ENCODE data around the gene AGBL1. TPM values are rescaled to one million over a fixed set of nuclear protein-coding genes. Genes with fewer than 3 reads are reported as not detected.

AGBL1 gene
- total RNA-seq, 6 experiments from 2014 or later, result not detected

GRCh38 chr15:86663979-86664378 is 584.3 kb downstream of the AGBL1 start:
- intact Hi-C loops (cut with DNase I), result no loop called here
- Histone ChIP-seq H3K27ac (no peak overlapping the region), H3K9me3 (no peaks in the 10 kb centered on the region), H3K4me1 (no peaks in the 10 kb centered on the region), H3K4me3 (no peak overlapping the region), H3K36me3 (no peaks in the 10 kb centered on the region), H3K27me3 (no peaks in the 10 kb centered on the region)
- TF ChIP-seq POLR2A (IDR thresholded peaks at IDR 0.05) (no peak), CTCF (IDR thresholded peaks at IDR 0.05) (no peak)
- 11% methylated on average over 2 of the region's 2 CpGs for WGBS (ENCODE audit: insufficient coverage, low coverage, low lambda C conversion rate, missing lambda C conversion rate)
- no peak for DNase-seq
- ATAC-seq, result no peak

- 90% methylated on average over 1 of the region's 1 CpG for WGBS (ENCODE audit: insufficient coverage, low coverage, low lambda C conversion rate, missing lambda C conversion rate)
- Histone ChIP-seq H3K9me3 (no peaks in the 10 kb centered on the region), H3K27me3 (no peaks in the 10 kb centered on the region), H3K4me1 (no peaks in the 10 kb centered on the region), H3K27ac (no peak overlapping the region), H3K4me3 (no peak overlapping the region), H3K36me3 (no peaks in the 10 kb centered on the region)
- no peak for DNase-seq
- no peak for ATAC-seq
- intact Hi-C loops (cut with DNase I), result no loop called here
- no peak for TF ChIP-seq POLR2A (IDR thresholded peaks at IDR 0.05)
- TF ChIP-seq CTCF (IDR thresholded peaks at IDR 0.05), result no peak
Observed at GRCh38 chr15:86664581-86664980, 584.9 kb downstream of the AGBL1 start.

GRCh38 chr15:86676002-86676401 is 596.3 kb downstream of the AGBL1 start:
- 39% methylated on average over 3 of the region's 4 CpGs for WGBS (ENCODE audit: insufficient coverage, low coverage, low lambda C conversion rate, missing lambda C conversion rate)
- intact Hi-C loops (cut with DNase I), result no loop called here
- H3K36me3 ChIP-seq, result no peaks in the 10 kb centered on the region
- ATAC-seq (no peak), DNase-seq (no peak)
- no peaks in the 10 kb centered on the region for H3K4me1 ChIP-seq
- H3K27ac ChIP-seq, result no peak overlapping the region
- no peaks in the 10 kb centered on the region for H3K9me3 ChIP-seq
- TF ChIP-seq POLR2A (IDR thresholded peaks at IDR 0.05) (no peak), CTCF (IDR thresholded peaks at IDR 0.05) (no peak)
- no peak overlapping the region for H3K4me3 ChIP-seq
- H3K27me3 ChIP-seq, result peaks cover 0 to 4% of the 10 kb centered on the region in 2 donors

- no peaks in the 10 kb centered on the region for H3K4me1 ChIP-seq
- no peak for ATAC-seq
Observed at GRCh38 chr15:86677278-86677677, 597.6 kb downstream of the AGBL1 start.

More at GRCh38 chr15:86677278-86677677, 597.6 kb downstream of the AGBL1 start:
- no peak overlapping the region for H3K4me3 ChIP-seq
- WGBS (ENCODE audit: insufficient coverage, low coverage, low lambda C conversion rate, missing lambda C conversion rate), result 32% methylated on average over 6 of the region's 6 CpGs
- DNase-seq, result no peak
- intact Hi-C loops (cut with DNase I), result no loop called here
- TF ChIP-seq POLR2A (IDR thresholded peaks at IDR 0.05), result no peak
- no peak for TF ChIP-seq CTCF (IDR thresholded peaks at IDR 0.05)
- H3K9me3 ChIP-seq, result no peaks in the 10 kb centered on the region
- H3K27ac ChIP-seq, result no peak overlapping the region
- H3K36me3 ChIP-seq, result no peaks in the 10 kb centered on the region
- H3K27me3 ChIP-seq, result peaks cover 0 to 4% of the 10 kb centered on the region in 2 donors

Data from right lobe of liver (tissue), 6 donors.